ENCODE results near the gene MUC6.

The MUC6 gene

DNA sequence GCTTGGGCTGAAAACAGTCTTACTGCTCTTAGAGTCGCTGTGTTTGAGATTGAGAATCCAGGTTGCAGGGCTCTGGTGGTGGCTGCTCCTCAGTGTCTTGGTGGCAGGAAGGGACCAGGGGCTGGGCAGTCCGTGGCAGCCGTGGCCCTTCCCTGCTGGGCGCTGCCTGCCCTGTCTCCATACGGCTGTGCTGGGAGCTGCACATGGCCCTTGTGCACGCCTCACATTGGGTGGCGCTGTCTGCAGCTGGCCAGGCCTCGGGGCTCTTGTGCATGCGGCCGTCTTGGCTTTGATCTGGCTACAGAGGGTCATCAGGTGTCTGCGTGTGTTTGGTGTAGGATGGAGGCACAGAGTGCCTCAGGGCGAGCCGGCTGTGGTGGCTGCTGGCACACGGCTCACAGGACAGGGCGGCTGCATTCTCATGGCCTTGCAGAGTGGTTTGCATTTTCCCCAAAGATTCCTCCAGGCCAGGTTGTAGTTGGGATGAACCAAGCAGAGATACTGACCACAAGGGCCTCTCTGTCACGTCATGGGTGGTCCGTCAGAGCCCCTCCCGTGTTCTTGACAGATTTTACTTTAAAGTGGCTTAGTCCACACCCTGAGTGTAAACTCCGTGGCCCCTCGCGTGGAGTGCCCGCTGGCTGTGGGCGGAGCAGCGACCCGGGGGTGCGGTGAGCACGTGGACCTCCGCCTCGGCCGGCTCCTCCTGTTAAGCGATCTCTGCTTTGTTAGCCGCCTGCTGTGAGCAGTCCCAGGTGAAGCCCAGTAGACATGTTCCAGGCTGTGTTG lies 34.7 kb downstream of the MUC6 start:
- no peak for DNase-seq

- DNase-seq = no peak
Measured at GRCh38 chr11:1000357-1001278, 35.9 kb downstream of the MUC6 start.

GRCh38 chr11:999009-999408 lies 37.5 kb downstream of the MUC6 start:
- no peak for DNase-seq

DNA sequence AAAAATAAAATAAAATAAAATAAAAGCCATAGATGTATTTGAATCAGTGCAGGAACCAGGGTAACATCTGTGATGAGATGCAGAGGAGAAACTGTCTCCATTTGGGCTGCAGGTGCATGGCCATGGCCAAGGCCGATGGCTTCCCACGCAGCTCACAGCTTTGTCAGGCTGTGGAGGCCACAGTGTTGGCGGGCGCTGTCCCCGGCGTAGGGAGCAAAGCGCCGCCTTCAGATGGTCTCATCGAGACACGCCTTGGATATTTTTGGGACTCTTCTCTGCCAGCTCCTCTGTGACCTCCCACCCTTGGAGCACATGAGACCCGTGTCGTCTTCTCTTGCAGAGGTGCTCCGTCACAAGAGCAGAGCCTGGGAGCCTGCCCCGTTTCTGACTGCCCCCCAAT lies 38.6 kb downstream of the MUC6 start:
- no peak for DNase-seq

- no peak for DNase-seq
Measured at GRCh38 chr11:996681-997080, 39.8 kb downstream of the MUC6 start.

GRCh38 chr11:995752-996420 lies 40.6 kb downstream of the MUC6 start:
- no peak for DNase-seq

DNA sequence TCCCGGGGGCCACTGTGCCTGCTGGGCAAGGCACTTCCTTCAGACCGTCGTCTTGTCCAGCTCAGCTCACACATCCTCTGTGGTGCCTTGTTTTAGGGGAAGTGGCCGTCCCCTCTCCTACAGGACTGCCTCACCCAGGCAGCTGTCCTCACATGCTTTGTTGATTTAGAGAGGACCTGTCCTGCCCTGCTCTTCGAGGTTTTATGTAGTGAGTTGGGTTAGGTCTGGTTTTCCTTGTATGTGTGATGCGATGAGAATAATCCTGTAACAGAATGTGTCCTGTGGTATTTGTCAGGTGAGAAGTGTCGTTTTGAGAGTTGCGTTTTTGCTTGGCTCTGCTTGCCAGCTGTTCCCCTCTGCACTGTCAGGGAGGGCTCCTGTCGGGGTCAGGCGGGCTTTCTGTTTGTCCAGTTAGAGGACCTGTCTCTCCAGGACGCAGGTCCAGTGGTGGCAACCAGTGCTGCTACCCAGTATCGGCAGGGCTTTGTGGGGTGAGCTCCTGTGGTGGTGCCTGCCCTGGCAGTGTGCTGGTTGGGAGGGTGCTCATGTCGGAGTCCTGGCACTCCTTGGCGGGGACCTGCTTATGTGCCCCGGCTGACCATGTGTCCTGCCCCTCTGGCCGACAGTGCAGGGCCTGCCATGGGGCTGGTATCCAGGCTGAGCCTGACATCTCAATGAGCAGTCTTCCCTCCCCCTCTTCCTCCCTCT lies 41.3 kb downstream of the MUC6 start:
- DNase-seq = peak; percentile 16

DNA sequence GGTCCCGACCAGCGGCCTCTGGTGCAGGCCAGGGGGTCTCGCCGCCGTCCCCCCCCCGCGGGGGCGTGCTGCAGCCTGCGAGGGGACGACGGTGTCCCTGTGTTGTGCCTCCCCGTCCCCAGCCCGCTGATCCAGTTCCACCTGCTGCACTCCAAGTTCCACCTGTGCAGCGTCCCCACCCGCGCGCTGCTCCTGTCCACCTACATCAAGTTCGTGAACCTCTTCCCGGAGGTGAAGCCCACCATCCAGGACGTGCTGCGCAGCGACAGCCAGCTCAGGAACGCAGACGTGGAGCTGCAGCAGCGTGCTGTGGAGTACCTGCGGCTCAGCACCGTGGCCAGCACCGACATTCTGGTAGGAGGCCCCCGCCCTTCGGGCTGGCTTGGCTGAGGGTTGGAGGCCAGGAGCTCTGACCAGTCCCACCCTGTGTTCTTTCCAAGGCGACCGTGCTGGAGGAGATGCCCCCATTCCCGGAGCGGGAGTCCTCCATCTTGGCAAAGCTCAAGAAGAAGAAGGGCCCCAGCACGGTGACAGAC lies 42.8 kb downstream of the MUC6 start:
- no peak for DNase-seq

DNA sequence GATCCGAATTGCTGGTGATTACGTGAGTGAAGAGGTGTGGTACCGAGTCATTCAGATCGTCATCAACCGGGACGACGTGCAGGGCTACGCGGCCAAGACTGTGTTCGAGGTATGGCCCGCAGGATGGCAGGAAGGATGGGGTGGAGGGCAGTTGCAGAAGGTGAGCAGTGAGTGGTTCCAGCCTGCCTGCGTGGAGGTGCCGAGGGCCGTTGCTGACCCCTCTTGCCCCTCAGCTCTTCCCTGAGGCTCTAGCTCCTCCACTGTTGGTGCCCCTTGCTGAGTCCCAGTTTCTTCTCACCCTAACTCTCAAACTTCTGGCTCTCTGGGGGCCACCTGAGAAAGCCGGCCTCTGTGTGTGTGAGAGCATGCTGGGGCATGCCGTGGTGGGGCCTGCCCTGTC lies 43.9 kb downstream of the MUC6 start:
- no peak for DNase-seq

DNA sequence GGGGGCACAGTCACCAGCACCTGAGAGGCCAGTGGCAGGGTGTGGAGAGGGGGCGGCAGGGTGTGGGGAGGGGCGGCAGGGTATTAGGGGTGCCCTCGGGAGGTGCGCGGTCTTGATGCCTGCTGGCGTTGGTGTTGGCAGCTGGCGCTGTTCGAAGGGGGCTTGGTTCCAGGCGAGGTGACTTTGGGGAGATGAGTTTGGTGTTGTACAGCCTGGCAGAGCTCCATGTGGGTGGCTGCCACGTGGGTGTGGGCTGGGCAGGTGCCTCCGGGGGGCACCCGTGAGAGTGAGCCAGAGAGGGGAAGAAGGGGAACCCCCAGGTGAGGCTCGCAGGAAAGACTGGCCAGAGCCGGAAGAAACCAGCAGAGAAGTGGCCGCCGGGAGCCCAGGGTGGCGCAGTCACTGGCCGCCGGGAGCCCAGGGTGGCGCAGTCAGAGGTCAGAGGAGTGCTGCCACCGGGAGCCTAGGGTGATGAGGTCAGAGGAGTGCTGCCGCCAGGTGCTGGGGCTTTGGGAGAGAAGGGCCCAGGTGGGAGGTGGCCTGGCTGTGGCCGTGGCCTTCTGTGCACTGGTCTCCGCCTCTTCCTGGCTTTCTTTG lies 44.7 kb downstream of the MUC6 start:
- no peak for DNase-seq

DNA sequence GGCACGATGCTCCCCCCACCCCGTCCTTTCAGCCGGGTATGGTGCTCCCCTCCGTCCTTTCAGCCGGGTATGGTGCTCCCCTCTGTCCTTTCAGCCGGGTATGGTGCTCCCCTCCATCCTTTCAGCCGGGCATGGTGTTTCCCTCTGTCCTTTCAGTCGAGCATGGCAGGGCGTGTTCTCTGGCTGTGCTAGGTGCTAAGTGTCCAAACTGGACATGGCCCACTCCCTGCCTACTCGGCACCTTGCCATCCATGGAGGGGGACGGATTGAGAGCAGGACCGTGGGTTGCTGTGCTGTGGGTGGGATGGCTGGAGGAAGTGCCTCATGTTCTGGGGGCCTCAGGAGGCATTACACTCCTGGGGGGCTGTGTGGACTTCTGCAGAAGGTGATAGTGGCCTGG lies 45.5 kb downstream of the MUC6 start:
- no peak for DNase-seq

- no peak for DNase-seq
Measured at GRCh38 chr11:990101-990500, 46.4 kb downstream of the MUC6 start.

- no peak for DNase-seq
Measured at GRCh38 chr11:987671-988070, 48.8 kb downstream of the MUC6 start.

- DNase-seq = no peak
Measured at GRCh38 chr11:986952-987305, 49.6 kb downstream of the MUC6 start.

DNA sequence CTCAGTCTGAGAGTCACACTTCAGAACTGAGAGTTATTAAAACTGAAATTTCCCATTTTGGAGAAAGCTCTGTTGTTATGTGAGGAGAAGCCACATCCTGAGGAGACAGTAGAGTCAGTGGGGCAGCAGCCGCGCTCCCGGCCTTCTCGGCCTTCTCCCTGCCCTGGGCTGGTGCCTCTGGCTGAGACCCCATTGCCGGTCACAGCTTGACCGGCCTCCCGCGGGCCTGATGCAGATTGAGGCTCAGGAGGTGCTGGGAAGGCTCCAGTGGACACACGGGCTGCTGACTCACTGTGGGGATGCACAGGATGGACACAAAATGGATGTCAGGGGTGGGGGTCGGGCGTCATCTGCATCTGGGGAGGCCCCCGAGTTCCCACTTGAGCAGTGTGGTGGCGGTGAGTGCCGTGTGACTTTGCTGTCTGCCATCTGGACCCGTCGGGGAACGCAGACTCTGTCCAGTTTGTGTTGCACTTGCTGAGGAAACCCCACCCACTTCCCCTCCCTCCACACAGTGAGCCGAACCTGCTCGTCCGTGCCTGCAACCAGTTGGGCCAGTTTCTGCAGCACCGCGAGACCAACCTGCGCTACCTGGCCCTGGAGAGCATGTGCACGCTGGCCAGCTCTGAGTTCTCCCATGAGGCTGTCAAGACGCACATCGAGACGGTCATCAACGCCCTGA lies 50.1 kb downstream of the MUC6 start:
- DNase-seq = no peak

- DNase-seq = no peak
Measured at GRCh38 chr11:985848-986247, 50.7 kb downstream of the MUC6 start.

GRCh38 chr11:985406-985805 lies 51.1 kb downstream of the MUC6 start:
- no peak for DNase-seq

- DNase-seq = no peak
Measured at GRCh38 chr11:984546-984945, 52.0 kb downstream of the MUC6 start.

DNA sequence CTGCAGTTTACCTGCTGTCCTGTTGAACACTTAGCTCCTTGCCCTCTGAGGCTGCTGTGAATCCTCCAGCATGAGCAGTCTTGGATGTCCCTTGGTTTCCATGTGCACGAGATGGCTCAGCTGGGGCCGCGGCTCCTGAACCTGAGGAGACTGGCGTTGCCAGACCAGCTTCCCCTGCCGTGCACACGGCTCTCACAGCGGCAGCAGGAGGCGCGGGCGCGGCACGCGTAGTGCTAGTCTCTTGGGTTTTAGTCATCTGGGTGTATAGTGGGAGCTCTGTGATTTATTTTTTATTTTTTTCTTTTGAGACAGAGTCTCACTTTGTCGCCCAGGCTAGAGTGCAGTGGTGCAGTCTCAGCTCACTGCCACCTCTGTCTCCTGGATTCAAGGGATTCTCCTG lies 54.8 kb downstream of the MUC6 start:
- no peak for DNase-seq

DNA sequence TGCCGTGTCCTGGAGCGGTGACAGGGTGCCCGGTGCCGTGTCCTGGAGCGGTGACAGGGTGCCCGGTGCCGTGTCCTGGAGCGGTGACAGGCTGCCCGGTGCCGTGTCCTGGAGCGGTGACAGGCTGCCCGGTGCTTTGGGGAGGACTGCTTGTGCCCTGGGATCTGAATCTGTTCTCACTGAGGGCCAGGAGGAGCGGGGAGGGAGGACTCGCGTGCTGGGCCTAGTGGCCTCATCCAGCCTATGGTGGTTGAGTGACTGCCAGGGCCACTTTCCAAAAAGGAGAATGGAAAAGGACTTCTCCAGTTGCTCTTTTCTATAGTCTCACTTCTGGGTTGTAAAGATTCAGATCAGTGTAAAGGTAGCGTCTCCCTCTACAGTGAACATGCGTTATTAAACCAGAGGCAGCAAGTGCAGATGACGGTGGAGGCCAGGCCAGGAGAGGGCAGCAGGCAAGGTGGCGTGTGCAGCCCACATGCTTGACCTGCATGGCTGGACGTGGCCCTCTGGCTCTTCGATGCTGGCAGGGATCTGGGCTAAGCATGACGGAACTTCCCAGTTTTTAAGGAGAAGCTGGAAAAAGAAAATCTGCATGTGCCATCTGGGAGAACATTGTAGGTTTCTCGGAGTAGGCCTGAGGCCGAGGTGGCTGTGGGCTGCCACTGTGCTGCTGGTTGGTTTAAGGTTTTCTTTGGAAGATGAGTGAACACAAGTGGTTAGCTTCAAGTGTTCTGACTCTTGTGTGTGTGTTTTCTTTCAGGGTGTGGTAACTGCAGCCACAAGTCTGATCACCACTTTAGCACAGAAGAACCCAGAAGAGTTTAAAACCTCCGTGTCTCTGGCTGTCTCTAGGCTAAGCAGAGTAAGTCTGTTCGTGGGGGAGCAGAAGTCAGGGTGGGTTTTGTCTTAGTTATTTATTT lies 55.8 kb downstream of the MUC6 start:
- DNase-seq = no peak

DNA sequence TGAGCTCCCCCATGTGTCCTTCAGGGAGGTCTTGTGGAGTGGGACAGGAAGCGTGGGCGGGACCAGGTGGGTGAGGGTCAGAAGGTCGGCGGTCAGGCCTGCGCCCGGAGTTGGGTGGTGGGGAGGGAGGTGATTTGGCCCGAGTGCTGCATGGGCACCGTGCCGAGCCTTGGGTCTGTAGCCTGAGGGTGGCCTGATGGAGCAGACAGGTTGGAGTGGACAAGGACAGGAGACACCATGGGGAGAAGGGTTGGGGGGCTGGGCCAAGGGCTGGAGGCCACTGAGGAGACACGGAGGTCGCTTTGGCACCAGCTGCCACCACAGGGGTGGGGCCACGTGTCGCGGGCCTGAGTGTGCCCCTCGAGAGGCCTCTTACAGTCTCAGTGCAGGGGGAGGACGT lies 57.7 kb downstream of the MUC6 start:
- no peak for DNase-seq

All from activated CD4-positive, alpha-beta T cell treated with anti-CD3 and anti-CD28 coated beads, Interleukin-10, Interleukin-2, amounts not matched to agents 100 ng/mL and 50 ng/mL, durations not matched to agents 16 hours and 8 hours (primary cell).